ENCODE results near the gene NUP98.

The NUP98 gene

DNA sequence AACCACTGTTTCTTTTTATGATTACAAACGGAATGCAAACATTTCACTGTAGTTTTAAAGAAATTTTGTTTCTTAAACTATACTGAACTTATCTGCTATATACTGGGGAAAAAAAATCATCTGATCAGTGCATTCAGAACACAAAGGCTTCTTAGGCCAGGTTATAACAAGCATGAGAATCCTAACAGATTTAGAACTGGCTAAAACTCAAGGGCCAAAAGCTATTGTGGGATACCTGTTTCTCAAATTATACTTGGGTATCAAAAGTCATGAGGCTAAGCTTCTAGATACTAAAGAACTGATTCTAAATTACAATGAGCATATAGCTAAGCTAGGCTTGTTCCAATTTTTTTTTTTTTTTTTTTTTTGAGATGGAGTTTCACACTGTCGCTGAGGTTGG, 96.4 kb downstream of the NUP98 start:
- no peak for DNase-seq (ENCODE audit: extremely low spot score)
- ChIA-PET POLR2A (no interaction called here), CTCF (no interaction called here)
- TF ChIP-seq TARDBP (IDR thresholded peaks at IDR 0.05), result no peak
- TF ChIP-seq, protein P1, sequence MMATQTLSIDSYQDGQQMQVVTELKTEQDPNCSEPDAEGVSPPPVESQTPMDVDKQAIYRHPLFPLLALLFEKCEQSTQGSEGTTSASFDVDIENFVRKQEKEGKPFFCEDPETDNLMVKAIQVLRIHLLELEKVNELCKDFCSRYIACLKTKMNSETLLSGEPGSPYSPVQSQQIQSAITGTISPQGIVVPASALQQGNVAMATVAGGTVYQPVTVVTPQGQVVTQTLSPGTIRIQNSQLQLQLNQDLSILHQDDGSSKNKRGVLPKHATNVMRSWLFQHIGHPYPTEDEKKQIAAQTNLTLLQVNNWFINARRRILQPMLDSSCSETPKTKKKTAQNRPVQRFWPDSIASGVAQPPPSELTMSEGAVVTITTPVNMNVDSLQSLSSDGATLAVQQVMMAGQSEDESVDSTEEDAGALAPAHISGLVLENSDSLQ (IDR thresholded peaks at IDR 0.05), result no peak

DNA sequence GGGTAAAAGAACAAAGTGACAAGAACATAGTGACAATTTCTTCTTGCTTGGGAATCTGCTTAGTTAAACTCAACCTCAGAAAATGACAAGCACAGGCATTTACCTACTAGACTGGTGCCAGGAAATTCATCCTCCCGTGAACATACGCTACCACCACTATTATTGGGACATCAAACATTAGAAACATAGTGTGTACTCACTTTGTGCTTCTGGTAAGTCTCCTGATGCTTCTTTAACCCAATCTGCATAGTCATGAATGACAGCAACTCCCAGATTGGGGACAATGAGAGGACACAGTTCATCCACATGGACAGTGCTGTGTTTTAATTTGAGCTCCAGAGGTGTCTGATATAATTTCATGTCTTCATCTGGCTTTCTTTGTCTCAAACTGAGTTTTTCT, 96.9 kb downstream of the NUP98 start:
- CTCF ChIA-PET, result no interaction called here
- TF ChIP-seq CTBP1 (IDR thresholded peaks at IDR 0.05; ENCODE audit: borderline replicate concordance), result no peak
- POLR2A ChIA-PET, result no interaction called here
- DNase-seq (ENCODE audit: extremely low spot score), result no peak

DNA sequence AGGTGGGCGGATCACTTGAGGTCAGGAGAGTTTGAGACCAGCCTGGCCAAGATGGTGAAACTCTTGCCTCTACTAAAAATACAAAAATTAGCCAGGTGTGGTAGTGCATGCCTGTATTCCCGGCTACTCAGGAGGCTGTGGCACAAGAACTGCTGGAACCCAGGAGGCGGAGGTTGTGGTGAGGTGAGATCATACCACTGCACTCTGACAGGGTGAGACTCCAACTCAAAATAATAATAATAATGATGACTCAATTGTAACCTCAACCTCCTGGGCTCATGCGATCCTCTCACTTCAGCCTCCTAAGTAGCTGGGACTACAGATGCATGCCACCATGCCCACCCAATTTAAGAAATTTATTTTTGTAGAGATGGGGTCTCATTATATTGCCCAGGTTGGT, 110.6 kb downstream of the NUP98 start:
- no peak for DNase-seq (ENCODE audit: extremely low spot score)
- ChIA-PET POLR2A (no interaction called here), CTCF (no interaction called here)
- TF ChIP-seq FOXA1 (IDR thresholded peaks at IDR 0.05) (no peak), FOXM1 (IDR thresholded peaks at IDR 0.05; ENCODE audit: borderline replicate concordance) (no peak), ARNT (IDR thresholded peaks at IDR 0.05) (no peak)

DNA sequence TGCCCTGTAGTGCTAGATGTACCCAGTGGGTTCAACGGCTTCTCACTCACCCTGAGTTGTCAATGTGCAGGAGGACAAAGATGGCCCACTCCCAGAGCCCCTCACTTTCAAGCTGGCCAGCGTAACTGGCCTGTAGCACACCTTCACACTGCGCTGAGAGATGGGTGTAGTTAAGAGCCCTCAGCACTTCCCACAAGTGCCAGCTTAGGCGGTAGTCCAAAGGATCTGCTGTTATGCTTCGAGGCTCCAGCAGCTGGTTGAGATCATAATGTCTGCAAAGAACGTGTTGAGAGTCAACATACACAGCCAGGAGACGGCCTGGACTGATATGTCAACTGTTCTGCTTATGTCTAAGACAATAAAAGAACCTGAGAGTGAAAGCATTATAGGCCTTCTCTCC, 111.4 kb downstream of the NUP98 start:
- CTCF ChIA-PET, result no interaction called here
- TF ChIP-seq FOXM1 (IDR thresholded peaks at IDR 0.05; ENCODE audit: borderline replicate concordance) (no peak), TARDBP (IDR thresholded peaks at IDR 0.05) (no peak)
- DNase-seq (ENCODE audit: extremely low spot score), result no peak
- POLR2A ChIA-PET, result no interaction called here

DNA sequence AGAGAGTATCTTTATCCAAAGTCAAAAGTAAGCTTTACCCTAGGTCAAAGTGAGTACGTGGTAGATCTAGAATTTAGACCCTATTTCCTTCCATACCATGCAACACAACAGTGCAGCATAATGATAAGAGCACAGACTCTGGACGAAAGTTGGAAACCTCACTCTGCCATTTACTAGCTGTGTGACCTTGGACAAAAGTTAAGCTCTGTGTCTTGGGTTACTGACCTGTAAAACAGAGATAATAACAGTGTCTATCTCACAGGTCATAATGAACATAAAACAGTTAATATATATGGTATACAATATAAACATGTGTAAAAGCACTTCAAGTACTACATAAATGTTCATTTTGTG, 112.6 kb downstream of the NUP98 start:
- DNase-seq (ENCODE audit: extremely low spot score), result no peak
- TF ChIP-seq FOXM1 (IDR thresholded peaks at IDR 0.05; ENCODE audit: borderline replicate concordance) (no peak), FOXK2 (IDR thresholded peaks at IDR 0.05) (no peak), SP1 (IDR thresholded peaks at IDR 0.05) (no peak), CTBP1 (IDR thresholded peaks at IDR 0.05; ENCODE audit: borderline replicate concordance) (no peak), ELF4 (IDR thresholded peaks at IDR 0.05) (no peak), L3MBTL2 (conservative IDR thresholded peaks at IDR 0.05) (no peak), LEF1 (IDR thresholded peaks at IDR 0.05; ENCODE audit: borderline replicate concordance) (no peak)
- CTCF ChIA-PET, result interaction anchor here (0.6 kb wide), 2 partner anchors 12 to 14 kb away, joined by 5 to 7 read pairs; no protein-coding TSS in a partner anchor
- POLR2A ChIA-PET, result no interaction called here

DNA sequence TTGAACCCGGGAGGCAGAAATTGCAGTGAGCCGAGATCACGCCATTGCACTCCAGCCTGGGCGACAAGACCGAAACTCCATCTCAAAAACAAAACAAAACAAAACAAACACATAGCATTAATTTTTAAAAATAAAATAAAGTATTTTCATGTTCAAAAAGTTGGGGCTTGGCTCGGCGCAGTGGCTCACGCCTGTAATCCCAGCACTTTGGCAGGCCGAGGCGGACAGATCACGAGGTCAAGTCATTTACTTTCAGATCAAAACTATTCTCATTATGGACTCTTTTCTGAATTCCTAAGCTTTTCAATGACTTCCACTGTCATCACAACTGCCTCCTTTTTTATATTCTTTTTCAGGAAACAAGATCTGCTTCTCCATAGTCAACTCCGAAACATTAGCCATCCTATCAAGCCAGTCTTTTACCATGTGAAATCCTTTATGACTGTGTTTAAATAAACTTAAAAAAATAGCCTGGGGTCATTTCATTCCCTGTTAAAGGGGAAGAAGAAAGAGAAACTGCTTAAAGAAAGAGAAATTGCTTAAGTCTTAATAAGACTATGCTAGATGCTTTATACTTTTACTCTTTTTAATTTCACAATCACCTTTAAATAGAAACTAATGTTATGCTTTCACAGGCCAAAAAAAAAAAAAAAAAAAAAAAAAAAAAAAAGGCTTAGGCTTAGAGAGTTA, 113.1 kb downstream of the NUP98 start:
- ChIA-PET POLR2A (no interaction called here), CTCF (interaction anchor here (0.6 kb wide), 2 partner anchors 12 to 15 kb away, joined by 5 to 7 read pairs; no protein-coding TSS in a partner anchor)
- TF ChIP-seq FOXA1 (IDR thresholded peaks at IDR 0.05), result no peak
- TF ChIP-seq NFRKB (IDR thresholded peaks at IDR 0.05), result no peak
- no peak for TF ChIP-seq BHLHE40 (IDR thresholded peaks at IDR 0.05; ENCODE audit: borderline replicate concordance)
- TF ChIP-seq, protein P1 (IDR thresholded peaks at IDR 0.05), result no peak
- no peak for TF ChIP-seq LEF1 (IDR thresholded peaks at IDR 0.05; ENCODE audit: borderline replicate concordance)
- no peak for TF ChIP-seq SP1 (IDR thresholded peaks at IDR 0.05)
- TF ChIP-seq L3MBTL2 (conservative IDR thresholded peaks at IDR 0.05), result no peak
- no peak for TF ChIP-seq TARDBP (IDR thresholded peaks at IDR 0.05)
- TF ChIP-seq FOXM1 (IDR thresholded peaks at IDR 0.05; ENCODE audit: borderline replicate concordance), result no peak
- TF ChIP-seq SUZ12 (IDR thresholded peaks at IDR 0.05), result no peak
- no peak for TF ChIP-seq CTBP1 (IDR thresholded peaks at IDR 0.05; ENCODE audit: borderline replicate concordance)
- TF ChIP-seq HDGF (IDR thresholded peaks at IDR 0.05; ENCODE audit: borderline replicate concordance), result no peak
- TF ChIP-seq FOXK2 (IDR thresholded peaks at IDR 0.05), result no peak
- no peak for TF ChIP-seq ELF4 (IDR thresholded peaks at IDR 0.05)
- TF ChIP-seq ARNT (IDR thresholded peaks at IDR 0.05), result no peak
- TF ChIP-seq ZNF384 (IDR thresholded peaks at IDR 0.05), result no peak
- DNase-seq (ENCODE audit: extremely low spot score), result no peak

DNA sequence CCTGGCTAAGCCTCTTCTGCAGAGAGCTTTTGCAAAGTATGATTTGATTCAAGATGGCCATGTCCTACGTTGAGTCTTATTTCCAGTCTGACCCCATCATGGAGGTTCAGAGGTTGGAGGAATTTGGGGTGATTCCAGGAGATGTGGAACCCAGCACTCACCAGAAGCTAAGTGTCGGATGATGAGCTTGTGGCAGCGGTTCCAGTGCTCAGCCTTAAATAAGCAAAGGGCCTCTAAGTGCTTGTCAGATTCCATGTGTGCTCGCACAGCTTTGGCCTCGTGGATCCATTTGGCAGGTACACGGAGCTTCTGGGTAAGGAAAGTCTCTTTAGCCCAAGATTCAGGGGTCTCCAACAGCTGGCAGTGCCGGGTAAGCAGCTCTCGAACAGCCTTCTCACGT, 114.3 kb downstream of the NUP98 start:
- TF ChIP-seq FOXA1 (IDR thresholded peaks at IDR 0.05), result no peak
- TF ChIP-seq FOXM1 (IDR thresholded peaks at IDR 0.05; ENCODE audit: borderline replicate concordance), result no peak
- TF ChIP-seq CTBP1 (IDR thresholded peaks at IDR 0.05; ENCODE audit: borderline replicate concordance), result no peak
- no peak for TF ChIP-seq HDGF (IDR thresholded peaks at IDR 0.05; ENCODE audit: borderline replicate concordance)
- TF ChIP-seq ARNT (IDR thresholded peaks at IDR 0.05), result no peak
- TF ChIP-seq, protein P1 (IDR thresholded peaks at IDR 0.05), result no peak
- no peak for TF ChIP-seq SUZ12 (IDR thresholded peaks at IDR 0.05)
- TF ChIP-seq L3MBTL2 (conservative IDR thresholded peaks at IDR 0.05), result no peak
- no peak for TF ChIP-seq NFRKB (IDR thresholded peaks at IDR 0.05)
- no peak for TF ChIP-seq ELF4 (IDR thresholded peaks at IDR 0.05)
- TF ChIP-seq FOXK2 (IDR thresholded peaks at IDR 0.05), result no peak
- no peak for TF ChIP-seq SP1 (IDR thresholded peaks at IDR 0.05)
- TF ChIP-seq ZNF384 (IDR thresholded peaks at IDR 0.05), result no peak
- ChIA-PET CTCF (no interaction called here), POLR2A (no interaction called here)
- no peak for DNase-seq (ENCODE audit: extremely low spot score)

Data from HEK293T (cell line).